ENCODE measurements around the gene STK32B.

Gene STK32B

GRCh38 chr4:5526080-5526846 lies 475.0 kb downstream of the STK32B start:
- no peak overlapping the region for H3K4me3 ChIP-seq (ENCODE audit: low read depth, low read length)
- TF ChIP-seq, protein P1, sequence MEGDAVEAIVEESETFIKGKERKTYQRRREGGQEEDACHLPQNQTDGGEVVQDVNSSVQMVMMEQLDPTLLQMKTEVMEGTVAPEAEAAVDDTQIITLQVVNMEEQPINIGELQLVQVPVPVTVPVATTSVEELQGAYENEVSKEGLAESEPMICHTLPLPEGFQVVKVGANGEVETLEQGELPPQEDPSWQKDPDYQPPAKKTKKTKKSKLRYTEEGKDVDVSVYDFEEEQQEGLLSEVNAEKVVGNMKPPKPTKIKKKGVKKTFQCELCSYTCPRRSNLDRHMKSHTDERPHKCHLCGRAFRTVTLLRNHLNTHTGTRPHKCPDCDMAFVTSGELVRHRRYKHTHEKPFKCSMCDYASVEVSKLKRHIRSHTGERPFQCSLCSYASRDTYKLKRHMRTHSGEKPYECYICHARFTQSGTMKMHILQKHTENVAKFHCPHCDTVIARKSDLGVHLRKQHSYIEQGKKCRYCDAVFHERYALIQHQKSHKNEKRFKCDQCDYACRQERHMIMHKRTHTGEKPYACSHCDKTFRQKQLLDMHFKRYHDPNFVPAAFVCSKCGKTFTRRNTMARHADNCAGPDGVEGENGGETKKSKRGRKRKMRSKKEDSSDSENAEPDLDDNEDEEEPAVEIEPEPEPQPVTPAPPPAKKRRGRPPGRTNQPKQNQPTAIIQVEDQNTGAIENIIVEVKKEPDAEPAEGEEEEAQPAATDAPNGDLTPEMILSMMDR (IDR thresholded peaks at IDR 0.05; ENCODE audit: low read depth, low read length), result no peak

GRCh38 chr4:5527211-5527610 lies 475.9 kb downstream of the STK32B start:
- TF ChIP-seq, protein P1 (IDR thresholded peaks at IDR 0.05; ENCODE audit: low read depth, low read length), result no peak
- H3K4me3 ChIP-seq (ENCODE audit: low read depth, low read length), result no peak overlapping the region

DNA sequence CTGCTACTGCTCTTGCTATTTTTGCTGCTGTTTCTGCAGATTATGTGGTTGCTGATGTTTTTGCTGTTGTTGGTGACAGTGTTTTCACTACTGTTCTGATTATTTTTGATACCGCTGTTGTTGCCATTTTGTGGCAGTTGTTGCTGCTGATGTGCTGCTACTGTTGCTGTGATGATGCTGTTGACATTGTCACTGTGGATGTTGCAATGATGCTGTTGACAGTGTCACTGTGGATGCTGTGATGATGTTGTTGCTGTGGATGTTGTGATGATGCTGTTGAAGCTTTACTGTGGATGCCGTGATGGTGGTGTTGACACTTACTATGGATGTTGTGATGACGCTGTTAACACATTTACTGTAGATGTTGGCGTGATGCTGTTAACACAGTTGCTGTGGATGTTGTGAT lies 476.8 kb downstream of the STK32B start:
- TF ChIP-seq, protein P1 (IDR thresholded peaks at IDR 0.05; ENCODE audit: low read depth, low read length), result no peak
- H3K4me3 ChIP-seq (ENCODE audit: low read depth, low read length), result no peak overlapping the region

- H3K4me3 ChIP-seq (ENCODE audit: low read depth, low read length), result no peak overlapping the region
- TF ChIP-seq, protein P1 (IDR thresholded peaks at IDR 0.05; ENCODE audit: low read depth, low read length), result no peak
Measured at GRCh38 chr4:5532100-5532499, 480.8 kb downstream of the STK32B start.

GRCh38 chr4:5539584-5539983 lies 488.3 kb downstream of the STK32B start:
- H3K4me3 ChIP-seq (ENCODE audit: low read depth, low read length), result no peak overlapping the region
- TF ChIP-seq, protein P1 (IDR thresholded peaks at IDR 0.05; ENCODE audit: low read depth, low read length), result no peak

- no peak overlapping the region for H3K4me3 ChIP-seq (ENCODE audit: low read depth, low read length)
- TF ChIP-seq, protein P1 (IDR thresholded peaks at IDR 0.05; ENCODE audit: low read depth, low read length), result no peak
Measured at GRCh38 chr4:5541169-5541568, 489.9 kb downstream of the STK32B start.

- H3K4me3 ChIP-seq (ENCODE audit: low read depth, low read length), result no peak overlapping the region
- TF ChIP-seq, protein P1 (IDR thresholded peaks at IDR 0.05; ENCODE audit: low read depth, low read length), result no peak
Measured at GRCh38 chr4:5543681-5544080, 492.4 kb downstream of the STK32B start.
